ENCODE measurements around the gene ZNF780B.
A peak's percentile ranks its signal among the peaks of the same experiment; 100 is the strongest.
"Not testable (repeated sequence)": the region's sequence is repeated elsewhere in the genome, so short reads cannot be mapped to it uniquely, and the experiment has no call there.

ZNF780B gene

GRCh38 chr19:40038047-40038446, 18.0 kb downstream of the ZNF780B start:
- not testable (repeated sequence) for DNase-seq (ENCODE audit: low read depth)

GRCh38 chr19:40035996-40036395, 20.0 kb downstream of the ZNF780B start:
- DNase-seq (ENCODE audit: low read depth): no peak

- no peak for DNase-seq (ENCODE audit: low read depth)
Measured at GRCh38 chr19:40033989-40034560, 22.0 kb downstream of the ZNF780B start.

GRCh38 chr19:40026597-40026970, 29.4 kb downstream of the ZNF780B start:
- no peak for DNase-seq (ENCODE audit: low read depth)

GRCh38 chr19:40025938-40026596, 30.0 kb downstream of the ZNF780B start:
- DNase-seq (ENCODE audit: low read depth): no peak

- no peak for DNase-seq (ENCODE audit: low read depth)
Measured at GRCh38 chr19:40023969-40024368, 32.1 kb downstream of the ZNF780B start.

GRCh38 chr19:40013991-40014390, 42.0 kb downstream of the ZNF780B start:
- no peak for DNase-seq (ENCODE audit: low read depth)

- DNase-seq (ENCODE audit: low read depth): no peak
Measured at GRCh38 chr19:40009674-40010073, 46.4 kb downstream of the ZNF780B start.

- DNase-seq (ENCODE audit: low read depth): peak; percentile 57
Measured at GRCh38 chr19:40006273-40006691, 49.7 kb downstream of the ZNF780B start.

- no peak for DNase-seq (ENCODE audit: low read depth)
Measured at GRCh38 chr19:40005691-40006272, 50.2 kb downstream of the ZNF780B start.

- DNase-seq (ENCODE audit: low read depth): peak; percentile 11
Measured at GRCh38 chr19:39998501-39998900, 57.5 kb downstream of the ZNF780B start.

- peak; percentile 26 for DNase-seq (ENCODE audit: low read depth)
Measured at GRCh38 chr19:39997638-39998216, 58.3 kb downstream of the ZNF780B start.

GRCh38 chr19:39996811-39997637, 59.0 kb downstream of the ZNF780B start, which contains the start of gene ZNF546:
TSS of gene ZNF546 (plus strand) at chr19:39997060. CDS start at chr19:39998327, 1,267 bp downstream.
- DNase-seq (ENCODE audit: low read depth): peak; percentile 90

- peak; percentile 45 for DNase-seq (ENCODE audit: low read depth)
Measured at GRCh38 chr19:39996218-39996810, 59.7 kb downstream of the ZNF780B start.

GRCh38 chr19:39995794-39996193, 60.2 kb downstream of the ZNF780B start:
- no peak for DNase-seq (ENCODE audit: low read depth)

GRCh38 chr19:39994361-39994760, 61.7 kb downstream of the ZNF780B start:
- DNase-seq (ENCODE audit: low read depth): no peak

GRCh38 chr19:39993605-39994004, 62.4 kb downstream of the ZNF780B start:
- no peak for DNase-seq (ENCODE audit: low read depth)

GRCh38 chr19:39987596-39987995, 68.4 kb downstream of the ZNF780B start:
- no peak for DNase-seq (ENCODE audit: low read depth)

GRCh38 chr19:39987167-39987566, 68.9 kb downstream of the ZNF780B start:
- no peak for DNase-seq (ENCODE audit: low read depth)

- DNase-seq (ENCODE audit: low read depth): no peak
Measured at GRCh38 chr19:39986643-39987042, 69.4 kb downstream of the ZNF780B start.

- DNase-seq (ENCODE audit: low read depth): no peak
Measured at GRCh38 chr19:39983695-39984300, 72.2 kb downstream of the ZNF780B start.
